Peyer's patch (tissue), 4 donors: ENCODE results near the gene ANO2.

Experiments used
- POLR2A ChIP-seq, 2 donors: fragments of 450-650 bp; IDR thresholded peaks; one replicate each; pipeline ENCODE4 v1.5.1; 2017; ENCODE audit warnings: antibody characterized with exemption in 2 of 2, mild to moderate bottlenecking in 2 of 2, moderate library complexity in 2 of 2
- TF ChIP-seq, protein P1 (sequence below), 6 experiments: fragments of 450-650 bp in 4 of 6; fragments of 200-600 bp in 2 of 6; sonication (generic) in 1 of 6; IDR thresholded peaks; one replicate each; pipeline ENCODE4 v1.5.1; 2017 to 2019; ENCODE audit warnings: antibody characterized with exemption in 6 of 6, mild to moderate bottlenecking in 3 of 6, moderate library complexity in 1 of 6

DNA sequence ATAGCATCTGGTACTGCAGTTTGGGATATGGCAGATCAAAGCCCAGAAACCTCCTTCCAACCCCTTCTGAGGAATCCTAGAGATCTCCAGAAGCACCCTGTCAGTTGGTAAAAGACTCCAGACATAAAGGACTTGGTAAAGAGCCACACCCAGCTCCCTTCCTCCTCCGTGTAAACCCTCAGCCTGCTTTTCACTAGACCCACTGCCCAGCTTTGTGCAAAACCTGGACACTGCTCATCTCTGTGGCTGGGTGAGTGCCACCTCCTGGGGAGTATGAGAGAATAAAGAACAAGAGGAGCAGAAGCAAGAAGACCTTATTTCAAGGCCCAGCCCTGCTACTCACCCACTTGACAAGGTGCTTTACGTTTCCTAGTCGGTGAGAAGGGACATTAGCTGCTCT, 33.0 kb downstream of the ANO2 start:
- TF ChIP-seq, protein P1, sequence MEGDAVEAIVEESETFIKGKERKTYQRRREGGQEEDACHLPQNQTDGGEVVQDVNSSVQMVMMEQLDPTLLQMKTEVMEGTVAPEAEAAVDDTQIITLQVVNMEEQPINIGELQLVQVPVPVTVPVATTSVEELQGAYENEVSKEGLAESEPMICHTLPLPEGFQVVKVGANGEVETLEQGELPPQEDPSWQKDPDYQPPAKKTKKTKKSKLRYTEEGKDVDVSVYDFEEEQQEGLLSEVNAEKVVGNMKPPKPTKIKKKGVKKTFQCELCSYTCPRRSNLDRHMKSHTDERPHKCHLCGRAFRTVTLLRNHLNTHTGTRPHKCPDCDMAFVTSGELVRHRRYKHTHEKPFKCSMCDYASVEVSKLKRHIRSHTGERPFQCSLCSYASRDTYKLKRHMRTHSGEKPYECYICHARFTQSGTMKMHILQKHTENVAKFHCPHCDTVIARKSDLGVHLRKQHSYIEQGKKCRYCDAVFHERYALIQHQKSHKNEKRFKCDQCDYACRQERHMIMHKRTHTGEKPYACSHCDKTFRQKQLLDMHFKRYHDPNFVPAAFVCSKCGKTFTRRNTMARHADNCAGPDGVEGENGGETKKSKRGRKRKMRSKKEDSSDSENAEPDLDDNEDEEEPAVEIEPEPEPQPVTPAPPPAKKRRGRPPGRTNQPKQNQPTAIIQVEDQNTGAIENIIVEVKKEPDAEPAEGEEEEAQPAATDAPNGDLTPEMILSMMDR (IDR thresholded peaks at IDR 0.05), result no peak
- no peak for TF ChIP-seq POLR2A (IDR thresholded peaks at IDR 0.05)
